ENCODE measurements around the gene MNAT1.
"Not testable (repeated sequence)": the region's sequence is repeated elsewhere in the genome, so short reads cannot be mapped to it uniquely, and the experiment has no call there.

MNAT1 gene

GRCh38 chr14:60890636-60891035 is 156.1 kb downstream of the MNAT1 start:
- not testable (repeated sequence) for DNase-seq

- DNase-seq: no peak
These were observed 159.3 kb downstream of the MNAT1 start for GRCh38 chr14:60893911-60894310.

- DNase-seq: no peak
These were observed 169.8 kb downstream of the MNAT1 start for GRCh38 chr14:60904381-60904780.

- no peak for DNase-seq
These were observed 171.4 kb downstream of the MNAT1 start for GRCh38 chr14:60905923-60906322.

GRCh38 chr14:60915781-60916180 is 181.2 kb downstream of the MNAT1 start:
- DNase-seq: no peak

GRCh38 chr14:60922050-60922449 is 187.5 kb downstream of the MNAT1 start:
- no peak for DNase-seq

GRCh38 chr14:60925286-60925685 is 190.7 kb downstream of the MNAT1 start:
- DNase-seq: no peak

- no peak for DNase-seq
These were observed 191.4 kb downstream of the MNAT1 start for GRCh38 chr14:60926002-60926401.

- DNase-seq: no peak
These were observed 196.7 kb downstream of the MNAT1 start for GRCh38 chr14:60931218-60931617.

- DNase-seq: no peak
These were observed 199.5 kb downstream of the MNAT1 start for GRCh38 chr14:60933920-60934655.

GRCh38 chr14:60935319-60935718 is 200.8 kb downstream of the MNAT1 start:
- no peak for DNase-seq

- DNase-seq: no peak
These were observed 209.1 kb downstream of the MNAT1 start for GRCh38 chr14:60943637-60944032.

GRCh38 chr14:60944204-60944603 is 209.6 kb downstream of the MNAT1 start:
- no peak for DNase-seq

- no peak for DNase-seq
These were observed 211.4 kb downstream of the MNAT1 start for GRCh38 chr14:60945984-60946383.

- DNase-seq: no peak
These were observed 212.2 kb downstream of the MNAT1 start for GRCh38 chr14:60946773-60947172.

- DNase-seq: no peak
These were observed 217.3 kb downstream of the MNAT1 start for GRCh38 chr14:60951776-60952435.

GRCh38 chr14:60956202-60956601 is 221.6 kb downstream of the MNAT1 start:
- DNase-seq: no peak

- no peak for DNase-seq
These were observed 222.1 kb downstream of the MNAT1 start for GRCh38 chr14:60956632-60957031.

- no peak for DNase-seq
These were observed 223.6 kb downstream of the MNAT1 start for GRCh38 chr14:60958146-60958545.

GRCh38 chr14:60963761-60964160 is 229.2 kb downstream of the MNAT1 start:
- DNase-seq: no peak

- DNase-seq: no peak
These were observed 230.3 kb downstream of the MNAT1 start for GRCh38 chr14:60964904-60965303.

GRCh38 chr14:60965402-60965801 is 230.8 kb downstream of the MNAT1 start:
- DNase-seq: no peak

- DNase-seq: no peak
These were observed 233.5 kb downstream of the MNAT1 start for GRCh38 chr14:60968099-60968498.

- DNase-seq: no peak
These were observed 234.1 kb downstream of the MNAT1 start for GRCh38 chr14:60968671-60969070.

GRCh38 chr14:60970146-60970545 is 235.6 kb downstream of the MNAT1 start:
- DNase-seq: no peak

Measured in NCI-H748 treated with DMSO at 0.1 percent for 48 hours (cell line).